ENCODE data around the gene OR6C2.
"Not testable (repeated sequence)": the region's sequence is repeated elsewhere in the genome, so short reads cannot be mapped to it uniquely, and the experiment has no call there.

GRCh38 chr12:55464926-55465325 is 21.1 kb downstream of the OR6C2 start:
- TF ChIP-seq, protein P1, sequence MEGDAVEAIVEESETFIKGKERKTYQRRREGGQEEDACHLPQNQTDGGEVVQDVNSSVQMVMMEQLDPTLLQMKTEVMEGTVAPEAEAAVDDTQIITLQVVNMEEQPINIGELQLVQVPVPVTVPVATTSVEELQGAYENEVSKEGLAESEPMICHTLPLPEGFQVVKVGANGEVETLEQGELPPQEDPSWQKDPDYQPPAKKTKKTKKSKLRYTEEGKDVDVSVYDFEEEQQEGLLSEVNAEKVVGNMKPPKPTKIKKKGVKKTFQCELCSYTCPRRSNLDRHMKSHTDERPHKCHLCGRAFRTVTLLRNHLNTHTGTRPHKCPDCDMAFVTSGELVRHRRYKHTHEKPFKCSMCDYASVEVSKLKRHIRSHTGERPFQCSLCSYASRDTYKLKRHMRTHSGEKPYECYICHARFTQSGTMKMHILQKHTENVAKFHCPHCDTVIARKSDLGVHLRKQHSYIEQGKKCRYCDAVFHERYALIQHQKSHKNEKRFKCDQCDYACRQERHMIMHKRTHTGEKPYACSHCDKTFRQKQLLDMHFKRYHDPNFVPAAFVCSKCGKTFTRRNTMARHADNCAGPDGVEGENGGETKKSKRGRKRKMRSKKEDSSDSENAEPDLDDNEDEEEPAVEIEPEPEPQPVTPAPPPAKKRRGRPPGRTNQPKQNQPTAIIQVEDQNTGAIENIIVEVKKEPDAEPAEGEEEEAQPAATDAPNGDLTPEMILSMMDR (IDR thresholded peaks at IDR 0.05) = not testable (repeated sequence)
- not testable (repeated sequence) for TF ChIP-seq POLR2A (IDR thresholded peaks at IDR 0.05)

Measured in prostate gland (tissue), 2 donors.